HG03442 (cell line): ENCODE measurements around the gene USP25.
"Not testable (repeated sequence)": the region's sequence is repeated elsewhere in the genome, so short reads cannot be mapped to it uniquely, and the experiment has no call there.

Source experiments
- ATAC-seq: cut with Tn5 transposase; IDR thresholded peaks from one replicate; pipeline ENCODE4 v1.9.1; 2021; ENCODE audit warnings: mild to moderate bottlenecking, moderate library complexity; ENCODE audit not compliant: unreplicated experiment

The USP25 gene

DNA sequence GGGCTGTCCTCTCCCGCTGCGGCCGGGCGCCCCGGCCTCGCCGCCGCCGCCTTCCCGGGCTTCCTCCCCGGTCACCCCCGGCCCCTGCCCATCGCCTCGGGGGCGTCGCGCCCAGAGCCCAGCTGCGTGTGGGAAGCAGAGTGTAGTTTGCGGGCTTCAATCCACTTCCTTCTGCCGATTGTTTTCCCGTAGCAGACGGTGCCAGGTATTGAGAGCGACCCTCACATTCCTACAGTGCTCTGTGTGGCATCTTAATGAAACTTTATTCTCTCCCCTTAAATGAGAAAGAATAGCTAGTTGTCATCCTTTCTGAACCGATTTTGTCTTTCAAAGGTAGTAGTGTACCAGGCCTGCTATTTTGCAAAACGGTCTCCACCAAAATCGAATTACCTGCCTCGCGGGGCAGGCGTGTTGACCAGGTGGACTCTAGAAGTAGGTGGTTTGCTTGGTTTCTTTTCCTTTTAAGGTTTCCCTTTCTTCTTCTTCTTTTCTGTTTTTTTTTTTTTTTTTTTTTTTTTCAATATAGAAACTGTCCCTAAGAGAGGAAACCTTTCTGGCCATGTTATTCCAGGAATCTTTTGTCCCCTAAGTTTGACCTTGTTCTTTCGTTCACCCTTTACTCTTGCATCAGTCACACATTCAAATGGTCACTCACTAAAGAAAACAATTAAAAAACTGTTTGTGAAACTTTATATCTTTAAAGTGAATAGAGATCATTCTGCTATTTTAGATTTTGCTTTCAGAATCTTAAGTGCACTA, 881 bp downstream of the USP25 start:
- ATAC-seq = no peak

DNA sequence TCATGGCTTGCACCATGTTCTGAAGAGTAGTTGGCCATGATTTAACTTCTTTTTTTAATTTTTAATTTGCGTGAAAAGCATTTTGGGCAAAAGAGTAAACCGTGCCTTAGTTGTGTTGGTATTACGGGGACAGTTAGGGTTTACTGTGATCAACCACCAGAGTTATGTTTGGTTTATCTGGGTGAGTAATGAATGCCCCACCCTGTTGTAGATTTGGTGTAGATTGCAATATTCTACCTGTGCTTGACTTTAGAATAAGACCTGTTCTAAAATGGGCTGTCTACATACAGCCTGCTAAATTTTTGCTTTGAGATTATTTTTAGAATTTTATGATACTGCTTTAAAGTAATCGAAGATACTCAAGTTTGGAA, 1.4 kb downstream of the USP25 start:
- no peak for ATAC-seq

DNA sequence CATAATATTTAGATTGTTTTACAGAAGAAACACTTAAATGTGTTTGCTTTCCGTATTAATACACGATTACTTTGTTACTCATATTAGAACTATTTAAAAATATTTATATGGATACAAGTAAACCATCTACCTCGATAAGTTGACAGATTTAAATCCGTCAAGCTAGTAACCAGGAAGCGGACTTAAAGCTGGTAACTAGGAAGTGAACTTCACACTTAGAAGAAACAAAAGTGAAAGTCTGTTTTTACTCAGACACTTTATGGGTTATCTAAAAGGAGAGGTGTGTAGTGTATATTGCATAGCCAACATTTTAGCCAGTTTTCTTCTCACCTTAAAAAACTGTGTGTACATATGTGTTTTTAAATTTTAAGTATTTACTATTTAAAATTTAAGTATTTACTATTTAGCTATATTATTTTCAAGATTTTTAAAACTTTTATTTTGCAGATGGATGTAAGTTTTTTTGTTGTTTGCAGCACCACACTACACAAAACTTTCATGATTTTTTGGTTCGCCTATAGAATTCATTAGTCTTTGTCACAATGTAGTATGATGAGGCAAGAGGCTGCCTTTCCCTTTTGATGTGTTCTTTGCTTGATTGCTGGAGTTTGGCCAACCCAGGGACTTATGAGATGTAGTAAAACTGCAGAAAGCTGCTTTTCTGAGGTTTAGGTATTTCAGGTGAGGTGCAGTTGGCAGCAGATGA, 2.7 kb downstream of the USP25 start:
- peak; percentile 47 for ATAC-seq

DNA sequence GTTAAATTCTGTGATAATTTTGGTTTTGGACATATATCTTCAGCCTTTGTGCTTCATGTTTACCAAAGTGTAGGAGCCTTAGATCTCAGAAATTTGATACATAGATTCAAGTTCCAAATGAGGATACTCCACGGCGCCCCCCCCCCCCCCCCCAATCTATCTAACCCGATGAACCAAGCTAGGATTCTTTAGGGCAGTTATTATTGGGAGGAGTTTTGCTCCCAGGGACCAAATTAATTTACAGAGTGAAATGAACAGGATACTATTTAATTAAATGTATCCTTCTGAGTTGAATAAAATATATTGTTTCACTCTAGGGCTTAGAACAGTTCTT, 3.2 kb downstream of the USP25 start:
- no peak for ATAC-seq

DNA sequence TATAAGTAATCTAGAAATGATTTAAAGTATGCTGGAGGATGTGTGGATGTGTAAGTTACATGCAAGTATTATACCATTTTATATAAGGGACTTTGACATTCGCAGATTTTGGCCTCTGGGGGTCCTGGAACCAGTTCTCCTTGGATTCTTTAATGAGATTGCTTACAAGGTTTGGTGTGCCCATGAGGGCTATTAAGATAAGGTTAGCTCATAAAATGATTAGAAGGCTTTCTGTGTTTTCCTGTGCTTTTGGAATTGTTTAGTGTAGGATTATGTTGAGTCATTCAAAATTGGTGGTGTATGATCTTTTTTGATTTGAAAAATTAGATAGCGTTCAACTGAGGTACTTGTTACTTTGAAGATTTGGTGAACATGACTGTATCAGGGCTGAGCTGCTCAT, 5.6 kb downstream of the USP25 start:
- ATAC-seq = no peak

DNA sequence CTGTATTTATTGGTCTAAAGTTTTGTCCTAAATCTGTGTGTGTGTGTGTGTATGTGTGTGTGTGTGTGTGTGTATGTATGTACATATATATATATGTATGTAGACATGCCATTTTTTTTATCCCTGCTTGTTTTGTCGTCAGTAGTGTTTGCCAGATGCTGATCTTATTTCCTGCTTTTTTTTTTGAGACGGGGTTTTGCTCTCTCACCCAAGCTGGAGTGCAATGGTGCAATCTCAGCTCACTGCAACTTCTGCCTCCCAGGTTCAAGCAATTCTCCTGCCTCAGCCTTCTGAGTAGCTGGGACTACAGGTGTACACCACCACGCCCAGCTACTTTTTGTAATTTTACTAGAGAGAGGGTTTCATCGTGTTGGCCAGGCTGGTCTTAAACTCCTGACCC, 6.1 kb downstream of the USP25 start:
- not testable (repeated sequence) for ATAC-seq

DNA sequence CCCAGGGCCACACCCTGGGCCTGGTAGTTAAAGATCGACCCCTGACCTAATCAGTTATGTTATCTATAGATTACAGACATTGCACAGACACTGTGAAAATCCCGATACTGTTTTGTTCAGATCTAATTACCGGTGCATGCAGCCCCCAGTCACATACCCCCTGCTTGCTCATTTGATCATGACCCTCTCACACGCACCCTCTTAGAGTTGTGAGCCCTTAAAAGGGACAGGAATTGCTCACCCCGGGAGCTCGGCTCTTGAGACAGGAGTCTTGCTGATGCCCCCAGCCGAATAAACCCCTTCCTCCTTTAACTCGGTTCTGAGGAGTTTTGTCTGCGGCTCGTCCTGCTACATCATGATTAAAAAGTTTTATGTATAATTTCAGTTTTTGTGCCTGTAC, 9.0 kb downstream of the USP25 start:
- ATAC-seq = not testable (repeated sequence)

DNA sequence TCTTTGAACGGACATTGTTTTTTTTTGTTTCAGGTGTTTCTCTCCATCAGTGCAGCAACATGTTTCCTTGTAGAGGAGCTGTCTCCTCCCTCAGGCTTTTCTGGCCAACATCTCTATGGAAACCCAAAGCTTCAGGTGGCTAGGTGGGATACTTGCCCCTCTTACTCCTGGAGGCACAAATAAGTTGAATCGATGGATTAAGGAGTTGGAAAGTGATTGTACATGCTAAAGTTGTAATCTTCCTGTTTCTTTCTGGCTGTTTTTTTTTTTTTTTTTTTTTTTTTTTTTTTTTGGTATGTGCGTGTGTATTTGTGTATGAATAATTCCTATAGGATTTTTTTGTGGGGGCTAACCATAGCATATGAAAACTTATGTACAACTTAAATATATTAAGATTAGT, 10.6 kb downstream of the USP25 start:
- no peak for ATAC-seq

DNA sequence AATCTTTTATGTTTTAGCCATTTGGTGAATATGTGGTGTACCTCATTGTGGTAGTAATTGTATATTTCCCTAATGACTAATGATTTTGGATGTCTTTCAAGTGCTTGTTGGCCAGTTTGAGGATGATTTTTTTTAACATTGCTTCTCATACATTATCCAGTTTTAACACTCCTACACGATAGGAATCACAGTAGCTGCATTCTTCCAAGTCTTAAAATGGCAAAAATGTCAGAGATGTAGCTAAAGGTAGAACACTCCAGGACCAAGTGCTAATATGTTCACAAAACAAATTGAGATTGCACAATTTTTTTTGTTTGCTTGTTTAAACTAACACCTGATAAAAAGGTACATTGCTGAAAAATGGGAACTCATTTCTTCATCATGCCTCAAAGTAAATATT, 11.7 kb downstream of the USP25 start:
- no peak for ATAC-seq

DNA sequence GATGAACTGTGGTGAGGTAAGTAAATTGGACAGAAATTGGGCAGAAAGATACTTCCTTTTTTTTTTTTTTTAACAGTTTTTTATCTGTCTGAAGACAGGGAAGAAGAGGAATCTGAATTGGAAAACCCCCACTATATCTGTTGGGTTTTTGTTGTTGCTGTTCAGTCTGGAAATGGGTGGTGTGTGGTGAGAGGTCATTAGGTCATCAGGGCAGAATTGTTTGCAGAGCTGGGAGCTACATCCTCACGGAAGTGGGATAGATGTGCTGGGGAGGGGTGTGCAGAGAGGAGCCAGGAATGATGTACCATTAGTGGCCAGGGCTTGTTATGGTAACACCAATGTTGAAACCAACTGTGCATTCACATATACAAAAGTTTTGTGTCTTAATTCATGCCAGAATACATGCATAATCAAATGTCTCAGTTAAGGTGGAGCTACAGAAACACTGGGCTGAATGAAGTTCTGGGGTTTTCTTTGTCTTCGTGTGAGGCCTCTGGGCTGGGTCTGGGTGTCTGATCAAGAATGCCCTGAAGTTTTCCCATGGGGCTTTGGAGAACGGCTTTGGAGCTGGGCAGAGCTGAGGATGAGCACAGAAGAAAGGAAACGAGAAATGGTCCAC, 12.4 kb downstream of the USP25 start:
- ATAC-seq = no peak

DNA sequence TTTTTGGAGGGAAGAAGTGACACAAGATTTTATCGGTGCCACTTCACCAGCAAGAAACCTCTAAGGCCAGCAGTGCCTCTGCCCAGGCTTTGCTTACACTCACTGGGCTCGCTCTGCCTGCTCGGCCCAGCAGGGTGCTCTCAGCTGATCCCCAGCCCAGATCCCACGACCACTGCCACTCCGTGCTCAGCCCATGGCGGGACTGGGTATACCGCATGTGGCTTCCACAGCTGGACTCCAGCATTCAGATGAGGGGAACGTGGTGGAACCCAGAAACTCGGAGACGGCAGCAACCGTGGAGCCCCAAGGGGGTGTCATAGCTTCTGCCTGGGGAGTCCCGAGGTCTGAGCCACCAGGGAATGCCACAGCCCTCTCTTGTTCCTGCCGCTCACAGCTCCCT, 12.9 kb downstream of the USP25 start:
- ATAC-seq = no peak

DNA sequence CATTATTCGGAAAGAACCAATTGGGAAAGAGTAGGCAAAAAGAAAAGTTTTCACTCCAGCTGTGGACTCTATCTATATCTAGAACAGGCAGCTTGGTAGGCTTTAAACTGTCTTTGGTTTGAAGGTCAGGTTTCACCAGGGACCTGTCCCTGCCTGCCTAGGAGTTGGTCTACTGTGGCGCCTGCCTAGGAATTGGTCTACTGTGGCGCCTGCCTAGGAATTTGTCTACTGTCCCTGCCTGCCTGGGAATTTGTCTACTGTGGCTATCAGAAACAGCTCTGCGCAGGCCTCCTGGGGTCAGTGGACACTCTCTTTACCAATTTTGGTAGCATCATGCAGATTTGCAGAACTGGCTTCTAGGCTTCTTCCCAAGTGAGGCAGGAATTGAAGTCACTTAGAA, 13.8 kb downstream of the USP25 start:
- no peak for ATAC-seq

DNA sequence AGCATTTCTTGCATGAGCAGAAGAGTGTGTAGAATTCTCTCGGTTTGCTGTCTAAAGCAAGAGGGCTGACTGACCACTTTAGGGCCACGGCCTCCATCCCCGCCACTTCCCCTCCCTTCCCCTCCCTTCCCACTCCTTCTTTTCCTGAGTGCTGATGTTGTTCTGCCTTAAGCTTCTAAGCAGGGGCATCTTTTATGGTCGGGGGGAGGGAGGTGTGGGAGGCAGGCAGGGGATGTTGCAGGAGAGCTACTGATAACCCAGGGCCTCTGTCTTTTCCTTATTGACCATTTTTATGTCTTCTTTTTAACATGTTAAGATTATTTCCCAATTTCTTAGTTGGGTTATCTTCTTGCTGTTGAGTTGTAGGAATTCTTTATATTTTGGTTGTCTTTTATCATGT, 15.1 kb downstream of the USP25 start:
- no peak for ATAC-seq

DNA sequence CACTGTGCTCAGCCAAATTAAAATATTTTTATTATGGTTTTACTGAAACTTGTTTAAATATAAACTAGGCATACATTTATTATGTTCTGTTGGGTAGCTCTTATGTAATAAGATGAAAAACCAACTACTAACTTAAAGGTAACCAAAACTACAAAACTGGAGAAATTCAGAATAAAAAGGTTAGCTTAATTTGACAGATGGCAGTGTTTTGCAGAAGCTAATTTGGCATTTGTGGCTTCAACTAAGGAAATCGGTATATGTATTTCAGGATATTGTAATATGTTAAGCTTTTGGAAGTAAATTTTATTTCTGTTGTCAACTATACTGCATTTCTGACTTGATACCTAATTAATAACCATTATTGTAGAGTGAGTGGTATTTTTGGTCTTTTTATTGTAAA, 18.8 kb downstream of the USP25 start:
- no peak for ATAC-seq

DNA sequence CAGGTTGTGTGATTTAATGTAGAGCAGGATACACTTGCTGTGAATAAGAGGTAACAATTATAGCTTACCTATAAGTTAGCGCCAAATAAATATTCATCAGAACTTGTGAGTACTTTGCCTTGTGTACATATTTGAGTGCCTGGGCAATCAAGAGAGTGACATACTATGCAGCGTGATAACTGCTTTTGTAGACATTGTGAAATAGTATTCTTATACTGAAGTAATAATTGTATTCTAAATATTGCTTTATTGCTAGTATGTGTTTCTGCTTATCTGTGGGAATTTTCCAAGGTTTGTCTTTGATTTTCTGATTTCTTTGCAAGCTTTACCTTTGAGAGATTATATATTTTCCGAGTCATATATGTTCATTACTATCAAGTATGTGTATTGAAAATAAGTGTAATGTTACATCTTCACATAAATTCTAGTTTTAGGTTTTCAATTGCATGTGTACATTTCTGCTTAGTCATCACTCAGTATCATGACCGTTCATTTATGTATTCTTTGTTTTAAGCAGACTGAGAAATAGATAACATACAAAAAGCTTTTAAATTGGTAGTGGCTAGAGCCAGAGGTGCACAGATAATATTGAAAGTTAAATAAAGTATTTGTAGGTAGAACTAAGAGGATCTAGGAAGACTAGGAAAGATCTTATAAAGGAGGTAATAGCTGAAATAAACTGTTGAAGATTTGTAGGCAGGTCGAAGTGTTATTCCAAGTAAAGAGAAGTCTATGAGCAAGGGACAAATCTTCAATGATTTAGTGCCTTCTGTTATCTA, 19.5 kb downstream of the USP25 start:
- ATAC-seq = no peak

DNA sequence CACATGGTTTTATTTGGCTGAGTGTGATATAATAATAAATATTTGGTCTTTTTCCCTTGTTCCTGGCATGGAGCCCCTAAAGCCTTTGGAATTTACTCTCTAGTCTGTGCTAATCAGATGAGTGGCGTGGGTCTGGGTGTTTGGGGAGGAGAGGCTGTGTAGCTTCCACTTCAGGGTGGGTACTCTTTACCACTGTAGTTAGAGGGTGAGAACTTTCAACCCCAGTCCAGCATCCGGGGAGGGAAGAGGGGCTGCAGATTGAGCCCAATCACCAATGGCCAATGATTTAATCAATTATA, 20.0 kb downstream of the USP25 start:
- ATAC-seq = no peak

DNA sequence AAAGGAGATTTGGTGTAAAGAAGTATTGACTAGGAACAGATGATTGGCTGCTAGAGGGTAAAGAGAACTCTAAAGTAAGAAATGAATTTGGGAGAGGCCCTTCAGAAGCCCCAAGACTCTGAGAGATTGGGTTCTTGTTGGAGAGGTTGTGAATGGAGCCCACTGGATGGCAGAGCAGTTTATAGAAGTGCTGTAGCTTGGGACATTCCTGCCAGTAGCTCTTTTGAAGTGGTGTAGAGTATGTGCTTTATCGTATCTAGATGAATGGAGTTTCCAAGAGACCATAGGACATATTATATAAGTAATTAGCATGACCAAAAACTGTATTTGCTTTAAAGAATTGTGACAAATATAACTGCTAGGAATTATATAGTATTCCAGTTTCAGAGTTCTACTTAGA, 21.3 kb downstream of the USP25 start:
- no peak for ATAC-seq

DNA sequence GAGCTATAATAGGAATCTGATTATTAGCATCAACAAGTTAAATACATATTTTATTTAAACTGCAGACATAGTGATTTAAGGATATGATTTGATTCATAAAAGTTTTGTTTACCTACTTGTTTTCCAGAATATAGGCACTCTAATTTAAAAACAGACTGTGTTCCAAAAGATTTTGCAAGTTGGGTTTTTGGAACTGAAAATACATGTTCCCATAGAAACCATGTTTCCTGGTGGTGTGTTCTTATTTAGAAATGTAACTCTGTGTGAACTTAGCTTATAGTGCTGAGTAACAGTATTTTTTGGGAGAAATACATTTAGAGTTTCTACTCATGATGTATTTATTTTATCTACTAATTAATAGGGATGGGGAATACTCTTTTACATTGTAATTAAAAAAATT, 21.8 kb downstream of the USP25 start:
- no peak for ATAC-seq

DNA sequence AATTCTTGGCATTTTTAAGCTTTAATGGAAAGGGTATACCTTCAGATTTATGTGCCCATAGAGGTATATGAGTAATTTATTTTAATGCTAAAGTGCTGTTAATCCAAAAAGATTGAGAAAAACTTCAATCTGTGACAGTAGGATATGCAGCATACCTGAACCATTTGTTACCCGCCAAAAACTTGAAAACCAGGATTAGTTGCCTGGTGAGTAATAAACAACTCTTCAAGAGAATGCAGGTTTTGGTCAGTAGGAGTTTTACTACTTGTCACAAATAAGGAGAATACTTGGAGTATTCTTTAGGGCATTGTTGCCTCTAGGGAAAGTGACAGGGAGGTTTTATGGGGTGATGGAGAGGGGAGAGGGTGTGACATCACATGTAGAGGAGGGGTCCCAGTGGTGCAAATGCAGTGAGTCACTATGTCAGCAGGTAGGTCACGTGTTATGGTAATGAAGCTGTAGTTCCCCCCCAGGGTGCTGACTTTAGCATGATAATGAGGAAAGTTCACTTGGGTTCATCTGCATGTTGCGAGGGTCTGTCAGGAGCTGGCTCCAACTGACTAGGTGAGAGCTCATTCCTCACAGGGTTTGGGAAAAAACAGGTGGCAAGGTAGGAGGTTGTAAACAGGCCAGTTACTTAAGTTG, 23.1 kb downstream of the USP25 start:
- no peak for ATAC-seq

DNA sequence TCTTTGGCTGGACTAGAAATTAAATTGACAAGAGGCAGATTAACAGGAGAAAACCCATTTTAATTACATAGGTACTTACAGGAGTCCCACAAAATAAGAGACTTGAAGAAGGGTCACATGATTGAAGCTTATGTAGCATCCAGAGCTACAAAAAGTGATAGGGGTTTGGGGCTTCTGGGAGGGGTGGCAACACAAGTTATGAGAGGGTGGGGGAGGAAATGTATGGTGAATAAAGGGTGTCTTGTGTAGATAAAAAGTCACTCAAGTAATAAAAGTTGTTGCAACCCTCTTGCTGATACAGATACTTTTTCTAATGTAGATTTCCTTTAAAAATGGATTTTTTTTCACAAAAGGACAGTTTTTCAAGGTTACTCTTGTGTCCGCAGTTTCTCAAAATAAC, 24.0 kb downstream of the USP25 start:
- no peak for ATAC-seq

DNA sequence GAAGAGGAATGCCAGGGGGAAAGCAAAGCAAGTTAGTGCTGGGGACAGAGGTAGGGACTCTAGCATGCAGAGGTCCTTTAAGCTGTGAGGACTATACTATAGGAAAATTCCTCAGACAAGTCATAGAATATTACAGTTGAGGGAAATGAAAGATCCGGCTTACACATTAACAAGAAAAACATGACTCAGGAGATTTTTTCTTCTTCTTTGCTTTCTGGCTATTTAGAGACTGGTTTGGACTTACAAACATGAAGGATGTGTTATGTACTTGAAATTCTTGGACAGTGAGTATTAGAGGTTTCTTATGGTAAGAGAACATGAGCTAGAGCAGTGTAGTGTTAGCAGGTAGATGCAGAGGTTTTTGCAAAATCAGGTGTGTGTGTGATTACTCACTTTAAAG, 24.9 kb downstream of the USP25 start:
- ATAC-seq = no peak
